H1 (cell line): ENCODE results near the gene PLS3. TPM values are rescaled to one million over a fixed set of nuclear protein-coding genes. Genes with fewer than 3 reads are reported as not detected.

Source experiments
- CTCF ChIA-PET: fragments of 300-600 bp; sonication (Branson Sonifier 250); formaldehyde crosslinking; loops from one replicate; lab custom pipeline; 2021; ENCODE audit not compliant: partially characterized antibody; lab: Charles Lee
- POLR2A ChIA-PET: fragments of 300-600 bp; sonication (Branson Sonifier 250); formaldehyde crosslinking; loops from one replicate; lab custom pipeline; 2021; ENCODE audit warnings: inconsistent platforms; ENCODE audit not compliant: partially characterized antibody; lab: Charles Lee
- DNase-seq, 2 experiments: peaks; one replicate each; pipeline versions ENCODE4 v3.0.0 to v3.0.0-alpha.2; 2010 to 2022; ENCODE audit warnings: low spot score in 2 of 2, low read depth in 1 of 2, mixed read lengths in 1 of 2
- FAIRE-seq: peaks from 2 replicates; lab custom pipeline; 2011; peaks lifted over from hg19 to GRCh38; lab: Jason Lieb, UNC
- H2AFZ ChIP-seq: 2 replicates; pipeline ENCODE4 v1.8.1; 2012; ENCODE audit warnings: low read length, inconsistent platforms
- H2AK5ac ChIP-seq: 2 replicates; pipeline ENCODE4 v1.6.1; 2013; ENCODE audit warnings: low read depth, low read length
- H2BK120ac ChIP-seq: replicated peaks from 2 replicates; pipeline ENCODE3; 2013; ENCODE audit warnings: low read depth, low read length, inconsistent platforms
- H2BK12ac ChIP-seq: 2 replicates; pipeline ENCODE4 v1.6.1; 2013; ENCODE audit warnings: low read depth, low read length
- H2BK15ac ChIP-seq: 2 replicates; pipeline ENCODE4 v1.6.1; 2013; ENCODE audit warnings: low read length
- H2BK20ac ChIP-seq: 2 replicates; pipeline ENCODE4 v1.6.1; 2013; ENCODE audit warnings: low read length
- H2BK5ac ChIP-seq: 2 replicates; pipeline ENCODE4 v1.6.1; 2013; ENCODE audit warnings: low read depth, low read length
- H3K14ac ChIP-seq: 2 replicates; pipeline ENCODE4 v1.6.1; 2013; ENCODE audit warnings: inconsistent platforms; ENCODE audit not compliant: insufficient read length
- H3K18ac ChIP-seq: 2 replicates; pipeline ENCODE4 v1.6.1; 2013; ENCODE audit warnings: low read length; ENCODE audit errors: extremely low read depth
- H3K23ac ChIP-seq: 2 replicates; pipeline ENCODE4 v1.6.1; 2013; ENCODE audit warnings: inconsistent platforms; ENCODE audit not compliant: insufficient read length
- H3K23me2 ChIP-seq: 2 replicates; pipeline ENCODE4 v1.6.1; 2013; ENCODE audit warnings: low read depth, low read length
- H3K27ac ChIP-seq: 2 replicates; pipeline ENCODE4 v1.6.1; 2011; ENCODE audit warnings: low read depth, low read length, inconsistent platforms
- H3K27me3 ChIP-seq, 4 experiments: replicated peaks in 1 of 4; 1 replicate in 1 of 4; 2 replicates in 3 of 4; pipeline versions ENCODE4 v1.6.1 to v1.8.1; 2011 to 2013; ENCODE audit warnings: low read length in 3 of 4, mild to moderate bottlenecking in 3 of 4, inconsistent platforms in 2 of 4, mixed read lengths in 2 of 4, moderate library complexity in 1 of 4; ENCODE audit not compliant: control insufficient read depth in 3 of 4, insufficient read depth in 3 of 4; ENCODE audit errors: extremely low read depth in 1 of 4
- H3K36me3 ChIP-seq, 4 experiments: 2 replicates each; pipeline versions ENCODE4 v1.6.1 to v1.8.1; 2011 to 2013; ENCODE audit warnings: mild to moderate bottlenecking in 4 of 4, low read length in 3 of 4, moderate library complexity in 2 of 4, control low read depth in 1 of 4, inconsistent platforms in 1 of 4; ENCODE audit not compliant: insufficient read depth in 4 of 4, control insufficient read depth in 2 of 4
- H3K4ac ChIP-seq: replicated peaks from 2 replicates; pipeline ENCODE3; 2013; ENCODE audit warnings: low read length, low read depth, mixed read lengths, inconsistent platforms; ENCODE audit not compliant: insufficient read length
- H3K4me1 ChIP-seq, 4 experiments: replicated peaks in 1 of 4; 1 replicate in 1 of 4; 2 replicates in 3 of 4; pipeline versions ENCODE4 v1.6.1 to v1.8.1; 2011 to 2013; ENCODE audit warnings: low read length in 3 of 4, inconsistent platforms in 2 of 4, mixed read lengths in 1 of 4; ENCODE audit not compliant: insufficient read depth in 4 of 4, control insufficient read depth in 3 of 4
- H3K4me2 ChIP-seq, 2 experiments: 2 replicates each; pipeline versions ENCODE4 v1.6.1 to v1.8.1; 2011 to 2013; ENCODE audit warnings: low read depth in 2 of 2, low read length in 2 of 2, control low read depth in 1 of 2, inconsistent platforms in 1 of 2, mild to moderate bottlenecking in 1 of 2; ENCODE audit not compliant: insufficient read depth in 1 of 2
- H3K4me3 ChIP-seq, 4 experiments: fragments of 200-600, 300-600 bp in 1 of 4; sonication (generic), shearing (Covaris generic), sonication (Bioruptor Twin) in 1 of 4; 2 replicates each; pipeline versions ENCODE4 v1.5.1 to v1.8.1; 2011 to 2016; ENCODE audit warnings: low read length in 4 of 4, low read depth in 3 of 4, control low read depth in 2 of 4, inconsistent platforms in 2 of 4, mild to moderate bottlenecking in 2 of 4, mixed read lengths in 1 of 4, moderate library complexity in 1 of 4; ENCODE audit not compliant: insufficient read depth in 2 of 4; ENCODE audit errors: extremely low read depth in 1 of 4
- H3K56ac ChIP-seq: replicated peaks from 2 replicates; pipeline ENCODE3; 2013; ENCODE audit warnings: low read depth, mild to moderate bottlenecking, mixed read lengths, low read length, inconsistent platforms; ENCODE audit not compliant: insufficient read length
- H3K79me1 ChIP-seq: 2 replicates; pipeline ENCODE4 v1.6.1; 2013; ENCODE audit warnings: low read depth, low read length, control low read depth
- H3K79me2 ChIP-seq, 2 experiments: 2 replicates each; pipeline versions ENCODE4 v1.6.1 to v1.8.1; 2012 to 2013; ENCODE audit warnings: low read length in 2 of 2, mild to moderate bottlenecking in 2 of 2, inconsistent platforms in 1 of 2; ENCODE audit not compliant: insufficient read depth in 2 of 2, control insufficient read depth in 1 of 2
- H3K9ac ChIP-seq, 4 experiments: replicated peaks in 1 of 4; 1 replicate in 1 of 4; 2 replicates in 3 of 4; pipeline versions ENCODE4 v1.6.1 to v1.8.1; 2011 to 2013; ENCODE audit warnings: low read depth in 3 of 4, low read length in 3 of 4, control low read depth in 2 of 4, mild to moderate bottlenecking in 2 of 4, moderate library complexity in 2 of 4, inconsistent platforms in 1 of 4; ENCODE audit errors: extremely low read depth in 1 of 4
- H3K9me3 ChIP-seq, 2 experiments: 2 replicates each; pipeline versions ENCODE4 v1.6.1 to v1.8.1; 2012 to 2013; ENCODE audit warnings: mild to moderate bottlenecking in 2 of 2, moderate library complexity in 2 of 2, control low read depth in 1 of 2, inconsistent platforms in 1 of 2, low read depth in 1 of 2, low read length in 1 of 2, mixed read lengths in 1 of 2; ENCODE audit not compliant: insufficient read depth in 2 of 2
- H4K20me1 ChIP-seq, 2 experiments: replicated peaks in 1 of 2; 2 replicates each; pipeline versions ENCODE3 to v1.8.1; 2011 to 2013; ENCODE audit warnings: inconsistent platforms in 2 of 2, low read length in 2 of 2, mild to moderate bottlenecking in 1 of 2; ENCODE audit not compliant: insufficient read depth in 2 of 2, control insufficient read depth in 1 of 2
- H4K5ac ChIP-seq: 2 replicates; pipeline ENCODE4 v1.6.1; 2013; ENCODE audit warnings: low read length, low read depth, mixed read lengths, inconsistent platforms; ENCODE audit not compliant: insufficient read length
- H4K8ac ChIP-seq: 2 replicates; pipeline ENCODE4 v1.8.0; 2013; ENCODE audit warnings: mild to moderate bottlenecking, moderate library complexity, low read length, inconsistent platforms; ENCODE audit not compliant: insufficient read depth; ENCODE audit errors: extremely low read depth
- H4K91ac ChIP-seq: replicated peaks from 2 replicates; pipeline ENCODE3; 2013; ENCODE audit warnings: low read length, mixed read lengths, inconsistent platforms; ENCODE audit not compliant: insufficient read length
- HDAC6 ChIP-seq: IDR thresholded peaks from one replicate; pipeline ENCODE4 v1.7.1; 2012; ENCODE audit warnings: low read depth, mild to moderate bottlenecking, inconsistent platforms, low read length, moderate library complexity
- KDM4A ChIP-seq: IDR thresholded peaks from one replicate; pipeline ENCODE4 v1.7.1; 2012; ENCODE audit warnings: low read depth, mild to moderate bottlenecking, moderate library complexity, low read length, inconsistent platforms; ENCODE audit not compliant: severe bottlenecking
- NANOG ChIP-seq: IDR thresholded peaks from 2 replicates; pipeline ENCODE4 v1.6.1; 2011; ENCODE audit warnings: low read length, low read depth, mild to moderate bottlenecking, inconsistent platforms; ENCODE audit not compliant: insufficient read depth, poor library complexity, severe bottlenecking
- SRF ChIP-seq: IDR thresholded peaks from 2 replicates; pipeline ENCODE4 v1.6.1; 2011; ENCODE audit warnings: mild to moderate bottlenecking, low read depth, low read length, moderate library complexity
- WGBS, 2 experiments: shearing (Covaris generic) in 1 of 2; methylation state at CpG; one replicate each; pipeline versions ENCODE4 v1.1.6 to v1.1.7; 2013 to 2015; ENCODE audit warnings: low lambda C conversion rate in 2 of 2, mixed read lengths in 2 of 2, inconsistent platforms in 1 of 2, low coverage in 1 of 2, missing lambda C conversion rate in 1 of 2; ENCODE audit not compliant: insufficient replicate concordance in 2 of 2, insufficient coverage in 1 of 2, insufficient read length in 1 of 2; ENCODE audit errors: extremely low coverage in 1 of 2, missing lambda C conversion rate in 1 of 2; 5-methylcytosine and 5-hydroxymethylcytosine counted together
- polyA plus RNA-seq, 7 experiments: library from polyadenylated mRNA; depleted of rRNA in 3 of 7; stranded (reverse) in 5 of 7; unstranded in 2 of 7; fragments of >200 nt in 5 of 7; fragments of 200-250 nt in 2 of 7; gene quantifications; 1 replicate in 5 of 7; 2 replicates in 1 of 7; 4 replicates in 1 of 7; pipeline versions ENCODE4 v1.2.1 to v1.2.3, GENCODE V29; 2011 to 2013; ENCODE audit warnings: missing spikeins in 2 of 7, mixed read lengths in 2 of 7
- total RNA-seq: library from RNA; stranded (reverse); fragmentation: NEBNext Ultra II Directional; extraction: Animal tissue kit (Norgen Biotek cat#: 25700); gene quantifications from 2 replicates; pipeline ENCODE4 v1.2.1, GENCODE V29; 2021

Gene PLS3
- total and polyA plus RNA-seq, 2 of the 8 experiments (the other 6 are each of a cell fraction or from before 2014, with no cell fraction given): 107 to 185 TPM

GRCh38 chrX:115696039-115696438 is 135.1 kb downstream of the PLS3 start:
- no peaks in the 10 kb centered on the region for H3K9me3 ChIP-seq
- no peaks in the 10 kb centered on the region for H4K20me1 ChIP-seq
- H3K36me3 ChIP-seq: no peaks in the 10 kb centered on the region
- WGBS, 2 experiments: 6% methylated on average over 6 of the region's 6 CpGs; no CpG with 5 or more reads in 1 of the 2 experiments
- no peak overlapping the region; a peak in 1 of 4 replicates for H3K4me2 ChIP-seq
- no peak overlapping the region for H2BK5ac ChIP-seq
- no peak overlapping the region for H3K23ac ChIP-seq
- H3K27me3 ChIP-seq: no peaks in the 10 kb centered on the region
- H4K5ac ChIP-seq: peak overlapping the region; percentile 91
- no peaks in the 10 kb centered on the region for H3K79me2 ChIP-seq
- POLR2A ChIA-PET: interaction anchor here (1.0 to 1.3 kb wide), 2 partner anchors 17 to 82 kb away, joined by 3 to 4 read pairs; no protein-coding TSS in a partner anchor
- H4K8ac ChIP-seq: no peak overlapping the region
- H3K23me2 ChIP-seq: no peaks in the 10 kb centered on the region
- H2AFZ ChIP-seq: no peak overlapping the region
- CTCF ChIA-PET: interaction anchor here (1.2 kb wide), 1 partner anchor 46 kb away, joined by 3 read pairs; no protein-coding TSS in a partner anchor
- DNase-seq (no peak), FAIRE-seq (no peak)
- H3K4me1 ChIP-seq: peaks cover 0 to 25% (median 7%) of the 10 kb centered on the region in 4 experiments; a peak in 5 of 7 replicates
- H2BK15ac ChIP-seq: no peak overlapping the region
- no peaks in the 10 kb centered on the region for H3K79me1 ChIP-seq
- no peak overlapping the region for H3K56ac ChIP-seq
- H2BK12ac ChIP-seq: no peak overlapping the region
- H3K4me3 ChIP-seq: no peak overlapping the region
- H2AK5ac ChIP-seq: no peak overlapping the region
- TF ChIP-seq NANOG: peak; percentile 13
- TF ChIP-seq HDAC6: no peak
- TF ChIP-seq SRF: no peak
- TF ChIP-seq KDM4A: no peak
- no peak overlapping the region for H3K27ac ChIP-seq
- no peak overlapping the region for H3K4ac ChIP-seq
- H4K91ac ChIP-seq: no peak overlapping the region
- no peak overlapping the region for H2BK20ac ChIP-seq
- no peak overlapping the region for H3K18ac ChIP-seq
- H2BK120ac ChIP-seq: no peak overlapping the region
- no peak overlapping the region for H3K14ac ChIP-seq
- no peak overlapping the region for H3K9ac ChIP-seq
